ENCODE measurements around the gene MC3R. TPM values are rescaled to one million over a fixed set of nuclear protein-coding genes. Genes with fewer than 3 reads are reported as not detected.

Gene MC3R
- polyA plus RNA-seq, 1 donor from 2014 or later: not detected

DNA sequence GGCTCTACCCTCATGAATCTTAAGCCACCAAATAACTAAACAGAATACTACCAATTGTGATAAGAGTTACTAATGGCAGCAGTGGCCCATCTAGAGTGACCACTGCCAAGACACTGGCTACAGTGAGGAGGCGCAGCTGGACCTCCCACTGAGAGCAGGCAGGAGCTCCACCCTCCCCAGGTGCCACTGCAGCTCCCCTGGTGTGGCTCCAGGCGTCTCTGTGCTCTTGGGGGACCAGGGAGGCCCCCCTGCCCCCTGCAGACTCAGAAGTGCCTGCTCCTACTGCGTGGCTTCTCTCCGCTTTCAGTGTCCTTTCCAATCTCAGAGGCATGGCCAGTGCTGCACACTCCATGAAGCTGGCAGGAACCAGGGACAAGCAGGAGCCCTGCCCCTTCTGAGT, 23.4 kb downstream of the MC3R start:
- Histone ChIP-seq H3K9me2 (ENCODE audit: insufficient read depth, low read length) (no peaks in the 10 kb centered on the region), H2AFZ (ENCODE audit: low read depth, low read length) (no peak overlapping the region), H3K79me2 (replicated peaks; ENCODE audit: insufficient read depth, low read length) (no peaks in the 10 kb centered on the region), H3K36me3 (ENCODE audit: insufficient read depth, low read length) (no peaks in the 10 kb centered on the region), H3K27ac (ENCODE audit: low read length) (no peak overlapping the region), H3K9ac (ENCODE audit: low read length) (no peak overlapping the region), H3K9me3 (ENCODE audit: low read length) (peaks cover 3% of the 10 kb centered on the region), H4K20me1 (ENCODE audit: insufficient read depth) (no peaks in the 10 kb centered on the region), H3K4me3 (ENCODE audit: low read length) (no peak overlapping the region), H3F3A (ENCODE audit: insufficient read depth, low read length, poor library complexity, severe bottlenecking) (no peaks in the 10 kb centered on the region), H3K4me2 (ENCODE audit: low read length) (no peak overlapping the region), H3K27me3 (ENCODE audit: insufficient read depth, low read depth, low read length) (no peaks in the 10 kb centered on the region)
- TF ChIP-seq RAD21 (conservative IDR thresholded peaks at IDR 0.05) (no peak), CTCF (IDR thresholded peaks at IDR 0.05; ENCODE audit: poor library complexity, severe bottlenecking) (no peak), SMC3 (conservative IDR thresholded peaks at IDR 0.05; ENCODE audit: poor library complexity) (no peak), REST (IDR thresholded peaks at IDR 0.05; ENCODE audit: borderline replicate concordance) (no peak), MXI1 (conservative IDR thresholded peaks at IDR 0.05; ENCODE audit: poor library complexity, severe bottlenecking) (no peak), POLR2AphosphoS5 (IDR thresholded peaks at IDR 0.05) (no peak), EZH2 (IDR thresholded peaks at IDR 0.05; ENCODE audit: borderline replicate concordance, insufficient read depth, low read length, poor library complexity, severe bottlenecking) (no peak), EP300 (conservative IDR thresholded peaks at IDR 0.05; ENCODE audit: poor library complexity, severe bottlenecking) (no peak), TAF1 (IDR thresholded peaks at IDR 0.05; ENCODE audit: low read depth) (no peak)

- Histone ChIP-seq H3K9me3 (ENCODE audit: low read length) (peaks cover 3% of the 10 kb centered on the region), H3K27ac (ENCODE audit: low read length) (no peak overlapping the region), H3F3A (ENCODE audit: insufficient read depth, low read length, poor library complexity, severe bottlenecking) (no peaks in the 10 kb centered on the region), H3K27me3 (ENCODE audit: insufficient read depth, low read depth, low read length) (no peaks in the 10 kb centered on the region), H3K36me3 (ENCODE audit: insufficient read depth, low read length) (no peaks in the 10 kb centered on the region), H2AFZ (ENCODE audit: low read depth, low read length) (no peak overlapping the region), H3K4me3 (ENCODE audit: low read length) (no peak overlapping the region), H4K20me1 (ENCODE audit: insufficient read depth) (no peaks in the 10 kb centered on the region), H3K79me2 (replicated peaks; ENCODE audit: insufficient read depth, low read length) (no peaks in the 10 kb centered on the region), H3K9me2 (ENCODE audit: insufficient read depth, low read length) (no peaks in the 10 kb centered on the region), H3K9ac (ENCODE audit: low read length) (no peak overlapping the region), H3K4me2 (ENCODE audit: low read length) (no peak overlapping the region)
- no peak for TF ChIP-seq EP300 (conservative IDR thresholded peaks at IDR 0.05; ENCODE audit: poor library complexity, severe bottlenecking)
- TF ChIP-seq EZH2 (IDR thresholded peaks at IDR 0.05; ENCODE audit: borderline replicate concordance, insufficient read depth, low read length, poor library complexity, severe bottlenecking): no peak
- TF ChIP-seq RAD21 (conservative IDR thresholded peaks at IDR 0.05): no peak
- TF ChIP-seq MXI1 (conservative IDR thresholded peaks at IDR 0.05; ENCODE audit: poor library complexity, severe bottlenecking): no peak
- no peak for TF ChIP-seq SMC3 (conservative IDR thresholded peaks at IDR 0.05; ENCODE audit: poor library complexity)
- TF ChIP-seq CTCF (IDR thresholded peaks at IDR 0.05; ENCODE audit: poor library complexity, severe bottlenecking): no peak
- TF ChIP-seq TAF1 (IDR thresholded peaks at IDR 0.05; ENCODE audit: low read depth): no peak
- no peak for TF ChIP-seq POLR2AphosphoS5 (IDR thresholded peaks at IDR 0.05)
- TF ChIP-seq REST (IDR thresholded peaks at IDR 0.05; ENCODE audit: borderline replicate concordance): no peak
Measured at GRCh38 chr20:56273491-56273890, 25.0 kb downstream of the MC3R start.

Measured in neural cell (in vitro differentiated cells).